GM12801 (cell line): Measurements from ENCODE around the gene CDYL2.

ENCODE experiments used
- CTCF ChIP-seq: IDR thresholded peaks from one replicate; pipeline ENCODE4 v1.5.1; 2011; ENCODE audit warnings: control low read depth; ENCODE audit not compliant: insufficient read length; ENCODE audit errors: extremely low read depth

CDYL2 gene

GRCh38 chr16:80792031-80792430 is 12.4 kb downstream of the CDYL2 start:
- no peak for TF ChIP-seq CTCF

GRCh38 chr16:80791411-80791810 is 13.0 kb downstream of the CDYL2 start:
- TF ChIP-seq CTCF = no peak

- TF ChIP-seq CTCF = no peak
These were observed 13.6 kb downstream of the CDYL2 start for GRCh38 chr16:80790751-80791150.

GRCh38 chr16:80788027-80788426 is 16.4 kb downstream of the CDYL2 start:
- no peak for TF ChIP-seq CTCF

- no peak for TF ChIP-seq CTCF
These were observed 19.4 kb downstream of the CDYL2 start for GRCh38 chr16:80784951-80785350.

GRCh38 chr16:80778703-80779102 is 25.7 kb downstream of the CDYL2 start:
- TF ChIP-seq CTCF = no peak

GRCh38 chr16:80776856-80777255 is 27.5 kb downstream of the CDYL2 start:
- no peak for TF ChIP-seq CTCF

GRCh38 chr16:80775450-80775849 is 28.9 kb downstream of the CDYL2 start:
- TF ChIP-seq CTCF = no peak
